ENCODE measurements around the gene ZNF440.
A peak's percentile ranks its signal among the peaks of the same experiment; 100 is the strongest.

DNA sequence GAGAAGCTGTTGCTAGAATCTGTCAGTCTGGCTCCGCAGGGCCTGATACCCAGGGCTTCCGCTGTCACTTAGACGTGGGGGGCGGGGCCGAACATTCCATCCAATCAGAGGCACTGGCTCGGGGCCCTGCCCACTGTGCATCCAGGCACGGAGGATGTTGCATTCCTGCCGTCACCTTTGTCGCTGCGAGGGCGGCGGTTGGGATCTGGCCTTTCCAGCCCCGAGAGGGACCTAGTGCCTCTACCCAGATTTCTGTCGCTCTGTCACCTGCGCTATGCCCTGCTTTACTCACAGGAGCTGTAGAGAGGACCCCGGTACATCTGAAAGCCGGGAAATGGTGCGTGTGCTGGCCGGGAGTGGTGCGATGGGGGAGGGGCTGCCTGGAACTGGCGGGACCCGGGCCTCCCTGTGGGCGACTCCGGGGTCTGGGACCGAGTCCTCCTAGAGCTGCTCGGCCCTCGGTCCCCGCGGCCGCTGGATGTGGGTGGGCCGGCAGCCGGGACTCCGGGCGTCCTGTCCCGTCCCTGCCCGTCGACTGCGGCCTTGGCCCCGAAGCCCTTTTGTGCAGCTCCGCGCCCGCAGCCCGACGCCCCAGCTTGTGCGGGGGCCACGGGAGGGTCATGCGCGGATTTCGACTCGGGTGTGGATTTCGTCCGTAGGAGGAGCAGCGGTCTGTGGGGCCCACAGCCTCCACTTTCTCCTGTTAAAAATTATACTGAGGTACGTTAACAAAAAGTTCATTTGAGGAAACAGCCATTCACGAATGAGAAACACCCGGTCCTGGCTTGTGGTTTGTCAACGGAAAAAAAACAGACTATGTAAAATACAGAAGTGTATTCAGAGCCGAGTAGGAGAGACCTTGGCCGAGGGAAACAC lies 34.8 kb downstream of the ZNF440 start, which contains the start of gene ZNF439:
- TF ChIP-seq, protein P1, sequence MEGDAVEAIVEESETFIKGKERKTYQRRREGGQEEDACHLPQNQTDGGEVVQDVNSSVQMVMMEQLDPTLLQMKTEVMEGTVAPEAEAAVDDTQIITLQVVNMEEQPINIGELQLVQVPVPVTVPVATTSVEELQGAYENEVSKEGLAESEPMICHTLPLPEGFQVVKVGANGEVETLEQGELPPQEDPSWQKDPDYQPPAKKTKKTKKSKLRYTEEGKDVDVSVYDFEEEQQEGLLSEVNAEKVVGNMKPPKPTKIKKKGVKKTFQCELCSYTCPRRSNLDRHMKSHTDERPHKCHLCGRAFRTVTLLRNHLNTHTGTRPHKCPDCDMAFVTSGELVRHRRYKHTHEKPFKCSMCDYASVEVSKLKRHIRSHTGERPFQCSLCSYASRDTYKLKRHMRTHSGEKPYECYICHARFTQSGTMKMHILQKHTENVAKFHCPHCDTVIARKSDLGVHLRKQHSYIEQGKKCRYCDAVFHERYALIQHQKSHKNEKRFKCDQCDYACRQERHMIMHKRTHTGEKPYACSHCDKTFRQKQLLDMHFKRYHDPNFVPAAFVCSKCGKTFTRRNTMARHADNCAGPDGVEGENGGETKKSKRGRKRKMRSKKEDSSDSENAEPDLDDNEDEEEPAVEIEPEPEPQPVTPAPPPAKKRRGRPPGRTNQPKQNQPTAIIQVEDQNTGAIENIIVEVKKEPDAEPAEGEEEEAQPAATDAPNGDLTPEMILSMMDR (IDR thresholded peaks at IDR 0.05) = no peak
- TF ChIP-seq POLR2A (IDR thresholded peaks at IDR 0.05) = peak in 1 of 2 donors; percentile 53

Data from tibial nerve (tissue), 3 donors.